Choroid plexus epithelial cell (primary cell): ENCODE results near the gene CCDC85B.

ENCODE experiments used
- DNase-seq: peaks from one replicate; pipeline ENCODE4 v3.0.0-alpha.2; 2010; ENCODE audit warnings: low read depth
- H3K4me3 ChIP-seq: 2 replicates; pipeline ENCODE4 v1.5.1; 2011; ENCODE audit warnings: low read depth, mild to moderate bottlenecking, control low read depth, low read length, moderate library complexity
- TF ChIP-seq, protein P1 (sequence below): conservative IDR thresholded peaks from 2 replicates; pipeline ENCODE4 v1.5.1; 2011; ENCODE audit warnings: low read depth, mild to moderate bottlenecking, control low read depth, inconsistent platforms, low read length, moderate library complexity

Gene CCDC85B

DNA sequence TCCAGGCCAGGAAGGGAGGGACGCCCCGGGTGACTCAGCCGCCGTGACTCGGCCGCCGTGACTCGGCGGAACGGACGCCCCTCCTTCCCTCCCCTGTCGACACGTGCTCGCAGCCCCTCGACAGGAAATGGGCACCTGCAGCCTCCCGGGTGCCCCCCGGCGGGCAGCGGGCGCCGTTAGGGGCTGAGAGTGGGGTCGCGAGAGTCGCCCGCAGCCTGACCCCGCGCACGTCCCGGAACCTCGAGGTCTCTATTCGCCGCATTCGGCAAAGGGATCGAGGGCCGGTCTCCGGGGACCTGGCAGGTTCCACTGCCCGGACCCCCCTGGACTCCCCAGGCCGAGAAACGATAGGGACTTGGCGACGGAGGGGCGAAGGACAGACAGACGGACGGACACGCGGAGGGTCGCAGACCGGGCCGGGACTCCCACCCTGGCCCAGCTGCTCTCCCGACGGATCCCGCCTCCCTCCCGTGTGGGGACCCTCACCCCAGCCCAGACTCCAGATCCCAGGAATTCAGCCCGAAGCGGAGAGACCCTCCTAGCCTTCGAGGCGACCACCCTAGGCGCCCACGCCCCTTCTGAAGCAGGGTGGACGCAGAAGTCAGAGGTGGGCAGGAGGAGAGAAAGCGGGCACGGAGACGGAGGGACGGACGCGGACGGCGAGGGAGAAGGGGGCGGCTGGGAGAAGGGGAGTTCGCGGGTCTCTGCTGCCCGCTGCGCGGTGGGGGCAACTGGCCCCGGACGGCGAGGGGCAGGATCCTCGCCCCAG lies 9.1 kb downstream of the CCDC85B start:
- peak; percentile 62 for DNase-seq
- TF ChIP-seq, protein P1, sequence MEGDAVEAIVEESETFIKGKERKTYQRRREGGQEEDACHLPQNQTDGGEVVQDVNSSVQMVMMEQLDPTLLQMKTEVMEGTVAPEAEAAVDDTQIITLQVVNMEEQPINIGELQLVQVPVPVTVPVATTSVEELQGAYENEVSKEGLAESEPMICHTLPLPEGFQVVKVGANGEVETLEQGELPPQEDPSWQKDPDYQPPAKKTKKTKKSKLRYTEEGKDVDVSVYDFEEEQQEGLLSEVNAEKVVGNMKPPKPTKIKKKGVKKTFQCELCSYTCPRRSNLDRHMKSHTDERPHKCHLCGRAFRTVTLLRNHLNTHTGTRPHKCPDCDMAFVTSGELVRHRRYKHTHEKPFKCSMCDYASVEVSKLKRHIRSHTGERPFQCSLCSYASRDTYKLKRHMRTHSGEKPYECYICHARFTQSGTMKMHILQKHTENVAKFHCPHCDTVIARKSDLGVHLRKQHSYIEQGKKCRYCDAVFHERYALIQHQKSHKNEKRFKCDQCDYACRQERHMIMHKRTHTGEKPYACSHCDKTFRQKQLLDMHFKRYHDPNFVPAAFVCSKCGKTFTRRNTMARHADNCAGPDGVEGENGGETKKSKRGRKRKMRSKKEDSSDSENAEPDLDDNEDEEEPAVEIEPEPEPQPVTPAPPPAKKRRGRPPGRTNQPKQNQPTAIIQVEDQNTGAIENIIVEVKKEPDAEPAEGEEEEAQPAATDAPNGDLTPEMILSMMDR: no peak
- peak overlapping the region; percentile 82 for H3K4me3 ChIP-seq

DNA sequence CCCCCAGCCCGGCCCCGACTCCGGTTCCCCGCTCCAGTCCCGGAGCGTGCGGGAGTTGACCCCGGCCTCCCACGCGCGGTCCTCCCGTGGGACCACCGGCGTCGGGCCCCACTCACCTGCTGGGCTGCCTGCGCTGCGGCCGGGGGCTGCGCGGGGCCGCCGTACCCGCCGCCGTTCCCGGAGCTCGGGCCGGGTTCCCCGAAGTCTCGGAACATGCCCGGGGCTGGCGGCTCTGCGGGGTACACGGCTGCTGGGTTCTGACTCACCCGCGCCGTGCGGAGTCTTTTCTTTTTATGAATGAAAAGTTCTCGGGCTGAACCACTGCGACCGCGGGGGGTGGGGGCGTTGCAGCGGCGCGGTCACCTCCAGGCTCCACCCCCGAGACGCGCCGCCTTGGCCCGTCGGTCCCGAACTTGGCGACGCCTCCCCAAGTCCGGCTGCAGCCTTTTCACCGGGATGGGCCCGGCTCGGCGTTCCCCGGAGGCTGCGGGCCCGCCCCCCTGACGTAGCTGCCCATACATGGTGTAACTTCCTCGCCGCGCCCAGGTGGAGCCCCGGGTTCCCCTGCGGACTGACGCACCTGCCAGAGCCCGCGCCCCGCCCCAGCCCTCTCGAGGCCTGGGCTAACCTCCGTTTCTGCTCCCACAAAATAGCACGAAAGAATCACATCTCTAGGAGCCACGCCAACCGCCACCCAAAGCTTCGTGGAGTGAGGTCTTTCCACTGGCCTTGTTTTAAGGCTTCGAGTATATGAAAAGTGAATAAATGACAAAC lies 9.8 kb downstream of the CCDC85B start, which contains the start of gene FOSL1:
TSS of gene FOSL1 (minus strand) at position 264 of the 774 bp plus-strand sequence. CDS start at position 215, 49 bp downstream.
- TF ChIP-seq, protein P1: no peak
- DNase-seq: peak; percentile 97
- H3K4me3 ChIP-seq: peak within 1 kb of the TSS; percentile 82

DNA sequence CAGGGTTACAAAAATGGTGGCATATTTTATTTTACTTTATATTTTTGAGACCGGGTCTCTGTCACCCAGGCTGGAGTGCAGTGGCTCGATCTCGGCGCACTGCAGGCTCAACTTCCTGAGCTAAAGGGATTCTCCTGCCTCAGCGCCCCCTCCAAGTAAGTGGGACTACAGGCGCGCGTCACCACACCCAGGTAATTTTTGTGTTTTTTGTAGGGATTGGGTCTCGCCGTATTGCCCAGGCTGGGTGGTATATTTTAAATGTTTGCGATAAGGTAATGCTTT lies 10.4 kb downstream of the CCDC85B start:
- no peak for DNase-seq
- TF ChIP-seq, protein P1: no peak
- H3K4me3 ChIP-seq: no peak overlapping the region

DNA sequence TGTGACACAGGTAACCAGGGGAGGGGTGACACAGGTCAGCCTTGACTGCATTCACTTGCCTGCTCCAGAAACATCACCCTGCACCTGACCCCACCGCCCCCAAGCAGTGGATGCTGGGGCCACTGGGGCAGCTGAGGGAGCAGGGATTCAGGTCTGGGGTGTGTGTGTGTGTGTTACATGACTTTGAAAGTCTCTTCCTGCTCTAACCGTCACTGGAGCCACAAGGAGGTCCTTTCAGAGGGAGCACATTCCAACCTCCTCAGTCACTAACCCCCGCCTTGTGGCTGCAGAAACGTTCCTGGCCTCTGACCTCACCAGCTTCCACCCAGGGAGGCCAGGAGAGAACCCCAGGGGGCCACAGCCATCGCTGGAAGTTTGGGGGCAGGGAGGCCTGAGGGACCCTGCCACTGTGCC lies 12.6 kb downstream of the CCDC85B start:
- peak; percentile 58 for DNase-seq
- H3K4me3 ChIP-seq: no peak overlapping the region
- TF ChIP-seq, protein P1: no peak

DNA sequence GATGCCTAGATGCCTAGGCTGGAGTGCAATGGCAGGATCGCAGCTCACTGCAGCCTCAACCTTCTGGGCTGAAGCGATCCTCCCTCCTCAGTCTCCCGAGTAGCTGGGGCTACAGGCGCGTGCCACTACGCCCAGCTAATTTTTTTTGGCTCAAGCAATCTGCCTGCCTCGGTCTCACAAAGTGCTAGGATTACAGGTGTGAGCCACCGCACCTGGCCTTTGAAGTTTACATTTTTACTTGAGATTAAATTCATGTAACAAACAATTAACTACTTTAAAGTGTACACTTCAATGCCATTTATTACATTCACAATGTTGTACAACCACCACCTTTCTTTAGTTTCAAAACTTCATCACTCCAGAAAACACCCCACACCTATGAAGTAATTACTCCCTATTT lies 13.2 kb downstream of the CCDC85B start:
- TF ChIP-seq, protein P1: no peak
- DNase-seq: no peak
- H3K4me3 ChIP-seq: no peak overlapping the region

DNA sequence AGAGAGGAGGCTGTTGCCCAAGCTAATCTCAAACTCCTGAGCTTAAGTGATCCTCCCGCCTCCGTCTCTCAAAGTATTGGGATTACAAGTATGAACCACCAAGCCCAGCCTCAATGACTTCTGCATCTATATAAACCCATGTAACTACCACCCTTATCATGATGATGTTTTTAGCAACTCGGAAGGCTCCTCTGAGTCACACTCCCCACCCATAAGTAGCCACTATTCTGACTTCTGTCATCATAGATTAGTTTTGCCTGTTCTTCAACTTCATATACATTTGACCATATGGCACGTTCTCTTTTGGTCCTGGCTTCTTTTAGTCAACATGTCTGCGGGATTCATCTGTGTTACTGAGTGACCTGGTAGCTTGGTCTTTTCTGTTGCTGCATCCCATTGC lies 16.1 kb downstream of the CCDC85B start:
- DNase-seq: no peak
- TF ChIP-seq, protein P1: no peak
- H3K4me3 ChIP-seq: no peak overlapping the region
